Measurements from ENCODE around the gene SLC1A7.

The SLC1A7 gene

GRCh38 chr1:53075206-53075605 lies 67.2 kb downstream of the SLC1A7 start:
- no peak for DNase-seq

- DNase-seq = no peak
Measured at GRCh38 chr1:53074313-53075154, 67.9 kb downstream of the SLC1A7 start.

GRCh38 chr1:53073868-53074311 lies 68.5 kb downstream of the SLC1A7 start:
- peak; percentile 74 for DNase-seq

- no peak for DNase-seq
Measured at GRCh38 chr1:53073287-53073686, 69.2 kb downstream of the SLC1A7 start.

- no peak for DNase-seq
Measured at GRCh38 chr1:53071915-53072314, 70.5 kb downstream of the SLC1A7 start.

GRCh38 chr1:53071167-53071865 lies 71.1 kb downstream of the SLC1A7 start:
- DNase-seq = no peak

GRCh38 chr1:53070621-53071020 lies 71.8 kb downstream of the SLC1A7 start:
- no peak for DNase-seq

- no peak for DNase-seq
Measured at GRCh38 chr1:53069663-53070327, 72.6 kb downstream of the SLC1A7 start.

GRCh38 chr1:53069265-53069662 lies 73.2 kb downstream of the SLC1A7 start:
- no peak for DNase-seq

- DNase-seq = no peak
Measured at GRCh38 chr1:53068314-53069099, 73.9 kb downstream of the SLC1A7 start.

GRCh38 chr1:53067886-53068285 lies 74.6 kb downstream of the SLC1A7 start:
- no peak for DNase-seq

GRCh38 chr1:53066891-53067738 lies 75.3 kb downstream of the SLC1A7 start:
- no peak for DNase-seq

GRCh38 chr1:53066488-53066887 lies 76.0 kb downstream of the SLC1A7 start:
- DNase-seq = no peak

- no peak for DNase-seq
Measured at GRCh38 chr1:53065391-53065790, 77.0 kb downstream of the SLC1A7 start.

GRCh38 chr1:53063744-53064515 lies 78.5 kb downstream of the SLC1A7 start:
- no peak for DNase-seq

- DNase-seq = no peak
Measured at GRCh38 chr1:53062708-53063591, 79.5 kb downstream of the SLC1A7 start.

GRCh38 chr1:53061859-53062707 lies 80.4 kb downstream of the SLC1A7 start, which contains the start of gene PODN:
TSS of gene PODN (plus strand) at chr1:53062213. CDS start at chr1:53069856, 7,643 bp downstream.
- no peak for DNase-seq

GRCh38 chr1:53061123-53061858 lies 81.1 kb downstream of the SLC1A7 start:
- DNase-seq = no peak
